ENCODE results near the gene HGS.

Gene HGS

DNA sequence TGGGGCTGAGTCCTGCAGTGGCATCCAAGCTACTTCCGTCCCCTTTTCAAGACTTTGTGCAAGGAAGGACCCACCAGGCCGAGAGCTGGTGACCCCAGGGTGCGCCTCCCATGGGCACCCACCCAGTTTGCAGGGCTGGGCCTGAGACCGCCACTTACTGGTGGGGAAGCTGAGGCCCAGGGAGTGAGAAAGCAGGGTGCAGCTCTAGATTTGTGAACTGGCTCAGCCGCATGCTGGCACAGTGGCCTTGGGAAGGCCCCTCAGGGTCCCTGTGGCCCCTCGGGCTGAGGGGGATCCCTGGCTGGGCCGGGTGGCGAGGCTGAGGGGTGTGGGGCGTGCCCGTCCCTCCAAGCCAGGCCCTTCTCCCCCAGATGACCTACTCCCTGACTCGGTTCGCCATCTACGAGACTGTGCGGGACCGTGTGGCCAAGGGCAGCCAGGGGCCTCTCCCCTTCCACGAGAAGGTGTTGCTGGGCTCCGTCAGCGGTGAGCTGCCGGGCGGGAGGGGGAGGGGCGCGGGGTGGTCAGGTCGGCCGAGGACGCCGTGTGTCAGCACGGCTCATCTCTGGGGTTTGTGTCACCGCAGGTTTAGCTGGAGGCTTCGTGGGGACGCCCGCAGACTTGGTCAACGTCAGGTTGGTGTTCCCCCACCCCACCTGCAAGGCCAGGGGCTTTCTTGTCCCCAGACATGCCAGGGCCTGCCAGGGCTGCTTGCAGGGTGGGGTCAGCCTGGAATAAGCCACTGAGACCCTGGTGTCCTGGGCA lies 31.5 kb downstream of the HGS start:
- peaks cover 20 to 25% of the 10 kb centered on the region in 2 experiments for H3K4me1 ChIP-seq (ENCODE audit: control insufficient read depth in 1 of 2, insufficient read depth in 2 of 2, low read length in 2 of 2)
- DNase-seq, result no peak
- peaks cover 13 to 20% of the 10 kb centered on the region in 2 experiments for H3K36me3 ChIP-seq (ENCODE audit: control insufficient read depth in 1 of 2, insufficient read depth in 2 of 2, low read length in 2 of 2)
- H2AFZ ChIP-seq (ENCODE audit: insufficient read depth, low read length, poor library complexity), result no peak overlapping the region
- H3K14ac ChIP-seq (ENCODE audit: low read length), result no peak overlapping the region
- H2BK12ac ChIP-seq (ENCODE audit: low read length), result no peak overlapping the region
- WGBS (ENCODE audit: extremely low coverage, insufficient coverage, insufficient read length), result no CpG with 5 or more reads among the region's 32 CpGs
- H3K4me2 ChIP-seq (ENCODE audit: low read length), result no peak overlapping the region
- no peak overlapping the region for H4K91ac ChIP-seq (ENCODE audit: low read depth, low read length)
- no peak overlapping the region for H2BK120ac ChIP-seq (ENCODE audit: insufficient read depth, low read length, poor library complexity)
- no peak overlapping the region for H3K4me3 ChIP-seq (ENCODE audit: low read depth, low read length)
- peaks cover 4% of the 10 kb centered on the region for H3K79me1 ChIP-seq (ENCODE audit: low read length)
- H3K79me2 ChIP-seq (ENCODE audit: control insufficient read depth, insufficient read depth, low read length, poor library complexity), result peaks cover 5% of the 10 kb centered on the region
- H3K27ac ChIP-seq (ENCODE audit: low read depth, low read length), result no peak overlapping the region
- no peaks in the 10 kb centered on the region for H3K9me3 ChIP-seq (ENCODE audit: insufficient read depth, low read depth, low read length)
- H3K4ac ChIP-seq (ENCODE audit: low read depth, low read length), result no peak overlapping the region
- H2AK5ac ChIP-seq (ENCODE audit: low read length), result no peak overlapping the region
- H2BK5ac ChIP-seq (ENCODE audit: low read depth, low read length, poor library complexity), result no peak overlapping the region
- no peak overlapping the region for H3K23ac ChIP-seq (ENCODE audit: low read length)
- H3K27me3 ChIP-seq (ENCODE audit: insufficient read depth, low read length), result no peaks in the 10 kb centered on the region
- H4K12ac ChIP-seq (ENCODE audit: low read depth, low read length), result no peak overlapping the region
- no peak overlapping the region for H3K9ac ChIP-seq (ENCODE audit: low read length)
- H4K8ac ChIP-seq (ENCODE audit: low read depth, low read length), result no peak overlapping the region
- H3K18ac ChIP-seq (ENCODE audit: low read length), result no peak overlapping the region

DNA sequence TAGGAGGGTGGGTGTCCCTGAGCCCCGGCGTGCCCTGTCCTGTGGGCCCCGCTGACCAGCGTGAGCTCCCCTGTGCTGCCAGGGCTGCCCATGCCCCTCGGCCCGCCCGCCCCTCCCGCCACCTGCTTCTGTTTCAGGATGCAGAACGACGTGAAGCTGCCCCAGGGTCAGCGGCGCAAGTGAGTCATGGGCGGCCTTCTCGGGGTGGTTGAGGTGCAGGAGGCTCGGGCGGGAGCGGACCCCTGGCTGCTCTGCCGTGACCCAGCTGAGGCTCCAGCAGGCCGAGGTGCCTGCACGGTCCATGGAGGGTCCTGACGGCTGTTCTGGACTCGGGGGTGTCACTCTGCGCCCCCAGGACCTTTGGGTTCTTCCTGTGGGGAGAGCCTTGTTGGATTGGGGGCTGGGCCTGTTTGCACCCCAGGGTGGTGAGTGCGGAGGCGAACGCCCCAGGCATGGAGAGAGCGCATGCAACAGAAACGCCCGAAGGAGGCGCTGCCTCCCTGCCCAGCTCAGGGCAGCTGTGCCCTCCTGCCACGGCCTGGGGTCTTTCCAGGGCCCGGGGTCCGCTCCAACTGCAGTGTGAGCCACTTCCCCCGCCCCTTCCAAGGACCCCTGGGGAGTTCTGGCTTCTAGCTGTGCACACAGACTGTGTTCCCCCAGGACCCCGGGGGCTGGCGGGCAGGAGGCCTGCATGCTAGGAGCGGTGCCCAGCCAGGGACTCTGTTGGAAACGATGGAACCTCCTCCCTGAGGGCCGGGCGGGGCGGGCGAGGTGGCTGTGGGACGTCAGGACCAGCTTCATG lies 32.3 kb downstream of the HGS start:
- Histone ChIP-seq H2BK12ac (ENCODE audit: low read length) (no peak overlapping the region), H3K27ac (ENCODE audit: low read depth, low read length) (no peak overlapping the region), H4K91ac (ENCODE audit: low read depth, low read length) (no peak overlapping the region), H3K14ac (ENCODE audit: low read length) (no peak overlapping the region), H4K12ac (ENCODE audit: low read depth, low read length) (no peak overlapping the region), H2AFZ (ENCODE audit: insufficient read depth, low read length, poor library complexity) (no peak overlapping the region), H3K18ac (ENCODE audit: low read length) (no peak overlapping the region), H3K36me3 (ENCODE audit: control insufficient read depth in 1 of 2, insufficient read depth in 2 of 2, low read length in 2 of 2) (peaks cover 13 to 21% of the 10 kb centered on the region in 2 experiments), H3K9me3 (ENCODE audit: insufficient read depth, low read depth, low read length) (no peaks in the 10 kb centered on the region), H3K23ac (ENCODE audit: low read length) (no peak overlapping the region), H3K4me1 (ENCODE audit: control insufficient read depth in 1 of 2, insufficient read depth in 2 of 2, low read length in 2 of 2) (peaks cover 13 to 17% of the 10 kb centered on the region in 2 experiments), H2BK5ac (ENCODE audit: low read depth, low read length, poor library complexity) (no peak overlapping the region), H3K27me3 (ENCODE audit: insufficient read depth, low read length) (no peaks in the 10 kb centered on the region), H3K4me3 (ENCODE audit: low read depth, low read length) (no peak overlapping the region), H3K79me2 (ENCODE audit: control insufficient read depth, insufficient read depth, low read length, poor library complexity) (peaks cover 5% of the 10 kb centered on the region), H3K9ac (ENCODE audit: low read length) (no peak overlapping the region), H2AK5ac (ENCODE audit: low read length) (no peak overlapping the region), H3K79me1 (ENCODE audit: low read length) (peaks cover 4% of the 10 kb centered on the region), H3K4me2 (ENCODE audit: low read length) (no peak overlapping the region), H4K8ac (ENCODE audit: low read depth, low read length) (no peak overlapping the region), H3K4ac (ENCODE audit: low read depth, low read length) (no peak overlapping the region), H2BK120ac (ENCODE audit: insufficient read depth, low read length, poor library complexity) (no peak overlapping the region)
- DNase-seq, result no peak
- no CpG with 5 or more reads among the region's 43 CpGs for WGBS (ENCODE audit: extremely low coverage, insufficient coverage, insufficient read length)

GRCh38 chr17:81716674-81716996 lies 32.8 kb downstream of the HGS start:
- no peak overlapping the region for H2BK12ac ChIP-seq (ENCODE audit: low read length)
- no peak overlapping the region for H4K8ac ChIP-seq (ENCODE audit: low read depth, low read length)
- H3K4me1 ChIP-seq (ENCODE audit: control insufficient read depth in 1 of 2, insufficient read depth in 2 of 2, low read length in 2 of 2), result peaks cover 12 to 14% of the 10 kb centered on the region in 2 experiments
- H3K36me3 ChIP-seq (ENCODE audit: control insufficient read depth in 1 of 2, insufficient read depth in 2 of 2, low read length in 2 of 2), result peaks cover 13 to 21% of the 10 kb centered on the region in 2 experiments
- no peaks in the 10 kb centered on the region for H3K27me3 ChIP-seq (ENCODE audit: insufficient read depth, low read length)
- H3K18ac ChIP-seq (ENCODE audit: low read length), result no peak overlapping the region
- H4K91ac ChIP-seq (ENCODE audit: low read depth, low read length), result no peak overlapping the region
- H3K9ac ChIP-seq (ENCODE audit: low read length), result no peak overlapping the region
- no peak overlapping the region for H2AFZ ChIP-seq (ENCODE audit: insufficient read depth, low read length, poor library complexity)
- H3K23ac ChIP-seq (ENCODE audit: low read length), result no peak overlapping the region
- no peak overlapping the region for H3K4me3 ChIP-seq (ENCODE audit: low read depth, low read length)
- no peak overlapping the region for H2BK5ac ChIP-seq (ENCODE audit: low read depth, low read length, poor library complexity)
- no peak overlapping the region for H2BK120ac ChIP-seq (ENCODE audit: insufficient read depth, low read length, poor library complexity)
- peaks cover 5% of the 10 kb centered on the region for H3K79me2 ChIP-seq (ENCODE audit: control insufficient read depth, insufficient read depth, low read length, poor library complexity)
- H3K4ac ChIP-seq (ENCODE audit: low read depth, low read length), result no peak overlapping the region
- H2AK5ac ChIP-seq (ENCODE audit: low read length), result no peak overlapping the region
- H3K79me1 ChIP-seq (ENCODE audit: low read length), result peaks cover 4% of the 10 kb centered on the region
- H3K27ac ChIP-seq (ENCODE audit: low read depth, low read length), result no peak overlapping the region
- DNase-seq, result no peak
- no peak overlapping the region for H3K14ac ChIP-seq (ENCODE audit: low read length)
- H3K4me2 ChIP-seq (ENCODE audit: low read length), result no peak overlapping the region
- no peaks in the 10 kb centered on the region for H3K9me3 ChIP-seq (ENCODE audit: insufficient read depth, low read depth, low read length)
- no peak overlapping the region for H4K12ac ChIP-seq (ENCODE audit: low read depth, low read length)
- WGBS (ENCODE audit: extremely low coverage, insufficient coverage, insufficient read length), result no CpG with 5 or more reads among the region's 12 CpGs

- peaks cover 13% of the 10 kb centered on the region in 2 experiments for H3K4me1 ChIP-seq (ENCODE audit: control insufficient read depth in 1 of 2, insufficient read depth in 2 of 2, low read length in 2 of 2)
- H4K91ac ChIP-seq (ENCODE audit: low read depth, low read length), result no peak overlapping the region
- H3K36me3 ChIP-seq (ENCODE audit: control insufficient read depth in 1 of 2, insufficient read depth in 2 of 2, low read length in 2 of 2), result peaks cover 13 to 21% of the 10 kb centered on the region in 2 experiments
- H4K12ac ChIP-seq (ENCODE audit: low read depth, low read length), result no peak overlapping the region
- no peak overlapping the region for H3K23ac ChIP-seq (ENCODE audit: low read length)
- no peak overlapping the region for H3K14ac ChIP-seq (ENCODE audit: low read length)
- peaks cover 5% of the 10 kb centered on the region for H3K79me2 ChIP-seq (ENCODE audit: control insufficient read depth, insufficient read depth, low read length, poor library complexity)
- H3K27ac ChIP-seq (ENCODE audit: low read depth, low read length), result no peak overlapping the region
- H3K9me3 ChIP-seq (ENCODE audit: insufficient read depth, low read depth, low read length), result no peaks in the 10 kb centered on the region
- H3K4ac ChIP-seq (ENCODE audit: low read depth, low read length), result no peak overlapping the region
- no peak overlapping the region for H3K9ac ChIP-seq (ENCODE audit: low read length)
- H2AFZ ChIP-seq (ENCODE audit: insufficient read depth, low read length, poor library complexity), result no peak overlapping the region
- peaks cover 4% of the 10 kb centered on the region for H3K79me1 ChIP-seq (ENCODE audit: low read length)
- no peak overlapping the region for H2BK5ac ChIP-seq (ENCODE audit: low read depth, low read length, poor library complexity)
- no peak overlapping the region for H2BK120ac ChIP-seq (ENCODE audit: insufficient read depth, low read length, poor library complexity)
- no peak overlapping the region for H2AK5ac ChIP-seq (ENCODE audit: low read length)
- no peak overlapping the region for H3K4me2 ChIP-seq (ENCODE audit: low read length)
- no peaks in the 10 kb centered on the region for H3K27me3 ChIP-seq (ENCODE audit: insufficient read depth, low read length)
- H4K8ac ChIP-seq (ENCODE audit: low read depth, low read length), result no peak overlapping the region
- H3K18ac ChIP-seq (ENCODE audit: low read length), result no peak overlapping the region
- no CpG with 5 or more reads among the region's 25 CpGs for WGBS (ENCODE audit: extremely low coverage, insufficient coverage, insufficient read length)
- no peak overlapping the region for H3K4me3 ChIP-seq (ENCODE audit: low read depth, low read length)
- no peak overlapping the region for H2BK12ac ChIP-seq (ENCODE audit: low read length)
- no peak for DNase-seq
Observed at GRCh38 chr17:81717049-81717765, 33.4 kb downstream of the HGS start.
